Neutrophil (primary cell): ENCODE data around the gene LDB3.
"Not testable (repeated sequence)": the region's sequence is repeated elsewhere in the genome, so short reads cannot be mapped to it uniquely, and the experiment has no call there.

Experiments
- H3K27ac ChIP-seq: fragments of 200-600 bp; sonication (generic); 2 replicates; pipeline ENCODE4 v1.5.1; 2016; ENCODE audit warnings: mild to moderate bottlenecking, moderate library complexity
- H3K27me3 ChIP-seq: fragments of 200-600 bp; sonication (generic); 2 replicates; pipeline ENCODE4 v1.6.0; 2016; ENCODE audit warnings: mild to moderate bottlenecking
- H3K36me3 ChIP-seq: fragments of 200-600 bp; sonication (generic); 2 replicates; pipeline ENCODE4 v1.5.1; 2017
- H3K4me1 ChIP-seq, 2 experiments: fragments of 200-600 bp in 1 of 2; sonication (generic) in 1 of 2; 1 replicate in 1 of 2; 2 replicates in 1 of 2; pipeline versions ENCODE4 v1.5.1 to v1.6.1; 2013 to 2016; ENCODE audit warnings: low read depth in 1 of 2, low read length in 1 of 2, mild to moderate bottlenecking in 1 of 2, moderate library complexity in 1 of 2; ENCODE audit not compliant: control insufficient read depth in 1 of 2, insufficient read depth in 1 of 2
- H3K4me3 ChIP-seq, 2 experiments: fragments of 200-600 bp in 1 of 2; sonication (generic) in 1 of 2; 1 replicate in 1 of 2; 2 replicates in 1 of 2; pipeline ENCODE4 v1.5.1; 2013 to 2016; ENCODE audit warnings: low read depth in 1 of 2, low read length in 1 of 2, mild to moderate bottlenecking in 1 of 2, moderate library complexity in 1 of 2
- H3K9me3 ChIP-seq: fragments of 200-600 bp; sonication (generic); 2 replicates; pipeline ENCODE4 v1.5.1; 2016
- TF ChIP-seq, protein P1 (sequence below): fragments of 200-600 bp; sonication (generic); IDR thresholded peaks from 2 replicates; pipeline ENCODE4 v1.5.1; 2016; ENCODE audit warnings: antibody characterized with exemption

The LDB3 gene

GRCh38 chr10:86644794-86645445, 23.4 kb upstream of the LDB3 start:
- H3K27ac ChIP-seq: no peak overlapping the region
- no peaks in the 10 kb centered on the region for H3K9me3 ChIP-seq
- H3K27me3 ChIP-seq: peaks cover 9% of the 10 kb centered on the region
- H3K4me1 ChIP-seq: no peaks in the 10 kb centered on the region
- TF ChIP-seq, protein P1, sequence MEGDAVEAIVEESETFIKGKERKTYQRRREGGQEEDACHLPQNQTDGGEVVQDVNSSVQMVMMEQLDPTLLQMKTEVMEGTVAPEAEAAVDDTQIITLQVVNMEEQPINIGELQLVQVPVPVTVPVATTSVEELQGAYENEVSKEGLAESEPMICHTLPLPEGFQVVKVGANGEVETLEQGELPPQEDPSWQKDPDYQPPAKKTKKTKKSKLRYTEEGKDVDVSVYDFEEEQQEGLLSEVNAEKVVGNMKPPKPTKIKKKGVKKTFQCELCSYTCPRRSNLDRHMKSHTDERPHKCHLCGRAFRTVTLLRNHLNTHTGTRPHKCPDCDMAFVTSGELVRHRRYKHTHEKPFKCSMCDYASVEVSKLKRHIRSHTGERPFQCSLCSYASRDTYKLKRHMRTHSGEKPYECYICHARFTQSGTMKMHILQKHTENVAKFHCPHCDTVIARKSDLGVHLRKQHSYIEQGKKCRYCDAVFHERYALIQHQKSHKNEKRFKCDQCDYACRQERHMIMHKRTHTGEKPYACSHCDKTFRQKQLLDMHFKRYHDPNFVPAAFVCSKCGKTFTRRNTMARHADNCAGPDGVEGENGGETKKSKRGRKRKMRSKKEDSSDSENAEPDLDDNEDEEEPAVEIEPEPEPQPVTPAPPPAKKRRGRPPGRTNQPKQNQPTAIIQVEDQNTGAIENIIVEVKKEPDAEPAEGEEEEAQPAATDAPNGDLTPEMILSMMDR: no peak
- no peak overlapping the region for H3K4me3 ChIP-seq
- no peaks in the 10 kb centered on the region for H3K36me3 ChIP-seq

DNA sequence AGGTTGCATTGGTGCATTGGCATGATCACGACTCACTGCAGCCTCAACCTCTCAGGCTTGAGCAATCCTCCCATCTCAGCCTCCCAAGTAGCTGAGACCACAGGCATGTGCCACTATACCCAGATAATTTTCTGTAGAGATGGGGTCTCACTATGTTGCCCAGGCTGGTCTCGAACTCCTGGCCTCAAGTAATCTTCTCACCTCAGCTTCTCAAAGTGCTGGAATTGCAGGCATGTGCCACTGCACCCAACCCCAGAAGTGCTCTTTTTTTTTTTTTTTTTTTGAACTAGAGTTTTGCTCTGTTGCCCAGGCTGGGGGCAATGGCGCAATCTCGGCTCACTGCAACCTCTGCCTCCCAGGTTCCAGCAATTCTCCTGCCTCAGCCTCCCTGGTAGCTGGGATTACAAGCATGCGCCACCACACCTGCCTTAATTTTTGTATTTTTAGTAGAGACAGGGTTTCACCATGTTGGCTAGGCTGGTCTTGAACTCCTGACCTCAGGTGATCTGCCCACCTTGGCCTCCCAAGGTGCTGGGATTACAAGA, 22.6 kb upstream of the LDB3 start:
- H3K4me3 ChIP-seq, H3K27me3 ChIP-seq, H3K4me1 ChIP-seq, H3K9me3 ChIP-seq, H3K27ac ChIP-seq, H3K36me3 ChIP-seq: not testable (repeated sequence)

DNA sequence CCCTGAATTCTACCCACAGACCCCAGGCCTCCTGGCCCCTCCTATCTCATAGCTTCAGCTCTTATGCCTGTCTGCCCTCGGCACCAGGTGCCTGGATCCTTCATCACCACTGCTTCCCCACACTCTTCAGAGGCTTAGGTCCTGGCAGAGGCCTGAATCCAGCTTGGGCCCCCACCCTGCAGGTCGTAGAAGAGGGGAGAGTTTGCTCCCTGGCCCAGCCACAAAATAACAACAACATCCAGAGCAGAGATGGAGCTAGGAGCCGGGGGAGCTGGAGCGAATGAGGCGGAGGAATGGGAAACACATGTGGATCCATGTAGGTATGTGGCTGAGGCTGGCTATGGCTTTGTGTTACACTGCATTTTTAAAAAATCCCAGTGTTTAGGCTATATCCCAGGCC, 21.8 kb upstream of the LDB3 start:
- Histone ChIP-seq H3K27me3 (no peaks in the 10 kb centered on the region), H3K4me1 (no peaks in the 10 kb centered on the region), H3K9me3 (no peaks in the 10 kb centered on the region), H3K27ac (no peak overlapping the region), H3K36me3 (no peaks in the 10 kb centered on the region), H3K4me3 (no peak overlapping the region)
- TF ChIP-seq, protein P1: no peak

DNA sequence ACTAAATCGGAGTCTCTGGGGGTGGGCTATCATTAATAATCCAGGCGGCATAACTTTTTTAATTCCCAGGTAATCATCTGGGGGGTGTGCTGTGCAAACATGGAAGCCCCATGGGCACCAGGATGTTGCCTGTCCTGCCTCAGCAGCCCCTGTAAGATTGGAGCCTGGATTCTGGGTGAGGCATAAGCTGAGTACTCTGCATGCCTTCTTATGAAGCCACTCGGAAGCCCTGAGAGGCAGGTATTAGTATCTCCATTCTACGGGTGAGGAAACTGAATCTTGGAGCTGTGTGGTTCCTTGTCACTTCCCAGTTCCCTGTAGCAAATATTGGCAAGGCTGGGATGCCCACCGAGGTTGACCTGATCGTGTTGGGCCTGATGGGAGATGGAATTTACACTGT, 21.4 kb upstream of the LDB3 start:
- Histone ChIP-seq H3K27ac (no peak overlapping the region), H3K4me3 (no peak overlapping the region), H3K27me3 (no peaks in the 10 kb centered on the region), H3K4me1 (no peaks in the 10 kb centered on the region), H3K36me3 (no peaks in the 10 kb centered on the region), H3K9me3 (no peaks in the 10 kb centered on the region)
- TF ChIP-seq, protein P1: no peak

- no peak overlapping the region for H3K27ac ChIP-seq
Observed at GRCh38 chr10:86647773-86648703, 20.3 kb upstream of the LDB3 start.

More at GRCh38 chr10:86647773-86648703, 20.3 kb upstream of the LDB3 start:
- TF ChIP-seq, protein P1: no peak
- H3K27me3 ChIP-seq: no peaks in the 10 kb centered on the region
- no peaks in the 10 kb centered on the region for H3K9me3 ChIP-seq
- H3K4me1 ChIP-seq: no peaks in the 10 kb centered on the region
- H3K36me3 ChIP-seq: no peaks in the 10 kb centered on the region
- no peak overlapping the region for H3K4me3 ChIP-seq
